MV-4-11 (cell line): ENCODE results near the gene PUM1.
"Not testable (repeated sequence)": the region's sequence is repeated elsewhere in the genome, so short reads cannot be mapped to it uniquely, and the experiment has no call there.

Experiments
- DNase-seq: peaks from one replicate; lab custom pipeline; 2025; lab: John Stamatoyannopoulos, UW

PUM1 gene, protein sequence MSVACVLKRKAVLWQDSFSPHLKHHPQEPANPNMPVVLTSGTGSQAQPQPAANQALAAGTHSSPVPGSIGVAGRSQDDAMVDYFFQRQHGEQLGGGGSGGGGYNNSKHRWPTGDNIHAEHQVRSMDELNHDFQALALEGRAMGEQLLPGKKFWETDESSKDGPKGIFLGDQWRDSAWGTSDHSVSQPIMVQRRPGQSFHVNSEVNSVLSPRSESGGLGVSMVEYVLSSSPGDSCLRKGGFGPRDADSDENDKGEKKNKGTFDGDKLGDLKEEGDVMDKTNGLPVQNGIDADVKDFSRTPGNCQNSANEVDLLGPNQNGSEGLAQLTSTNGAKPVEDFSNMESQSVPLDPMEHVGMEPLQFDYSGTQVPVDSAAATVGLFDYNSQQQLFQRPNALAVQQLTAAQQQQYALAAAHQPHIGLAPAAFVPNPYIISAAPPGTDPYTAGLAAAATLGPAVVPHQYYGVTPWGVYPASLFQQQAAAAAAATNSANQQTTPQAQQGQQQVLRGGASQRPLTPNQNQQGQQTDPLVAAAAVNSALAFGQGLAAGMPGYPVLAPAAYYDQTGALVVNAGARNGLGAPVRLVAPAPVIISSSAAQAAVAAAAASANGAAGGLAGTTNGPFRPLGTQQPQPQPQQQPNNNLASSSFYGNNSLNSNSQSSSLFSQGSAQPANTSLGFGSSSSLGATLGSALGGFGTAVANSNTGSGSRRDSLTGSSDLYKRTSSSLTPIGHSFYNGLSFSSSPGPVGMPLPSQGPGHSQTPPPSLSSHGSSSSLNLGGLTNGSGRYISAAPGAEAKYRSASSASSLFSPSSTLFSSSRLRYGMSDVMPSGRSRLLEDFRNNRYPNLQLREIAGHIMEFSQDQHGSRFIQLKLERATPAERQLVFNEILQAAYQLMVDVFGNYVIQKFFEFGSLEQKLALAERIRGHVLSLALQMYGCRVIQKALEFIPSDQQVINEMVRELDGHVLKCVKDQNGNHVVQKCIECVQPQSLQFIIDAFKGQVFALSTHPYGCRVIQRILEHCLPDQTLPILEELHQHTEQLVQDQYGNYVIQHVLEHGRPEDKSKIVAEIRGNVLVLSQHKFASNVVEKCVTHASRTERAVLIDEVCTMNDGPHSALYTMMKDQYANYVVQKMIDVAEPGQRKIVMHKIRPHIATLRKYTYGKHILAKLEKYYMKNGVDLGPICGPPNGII

DNA sequence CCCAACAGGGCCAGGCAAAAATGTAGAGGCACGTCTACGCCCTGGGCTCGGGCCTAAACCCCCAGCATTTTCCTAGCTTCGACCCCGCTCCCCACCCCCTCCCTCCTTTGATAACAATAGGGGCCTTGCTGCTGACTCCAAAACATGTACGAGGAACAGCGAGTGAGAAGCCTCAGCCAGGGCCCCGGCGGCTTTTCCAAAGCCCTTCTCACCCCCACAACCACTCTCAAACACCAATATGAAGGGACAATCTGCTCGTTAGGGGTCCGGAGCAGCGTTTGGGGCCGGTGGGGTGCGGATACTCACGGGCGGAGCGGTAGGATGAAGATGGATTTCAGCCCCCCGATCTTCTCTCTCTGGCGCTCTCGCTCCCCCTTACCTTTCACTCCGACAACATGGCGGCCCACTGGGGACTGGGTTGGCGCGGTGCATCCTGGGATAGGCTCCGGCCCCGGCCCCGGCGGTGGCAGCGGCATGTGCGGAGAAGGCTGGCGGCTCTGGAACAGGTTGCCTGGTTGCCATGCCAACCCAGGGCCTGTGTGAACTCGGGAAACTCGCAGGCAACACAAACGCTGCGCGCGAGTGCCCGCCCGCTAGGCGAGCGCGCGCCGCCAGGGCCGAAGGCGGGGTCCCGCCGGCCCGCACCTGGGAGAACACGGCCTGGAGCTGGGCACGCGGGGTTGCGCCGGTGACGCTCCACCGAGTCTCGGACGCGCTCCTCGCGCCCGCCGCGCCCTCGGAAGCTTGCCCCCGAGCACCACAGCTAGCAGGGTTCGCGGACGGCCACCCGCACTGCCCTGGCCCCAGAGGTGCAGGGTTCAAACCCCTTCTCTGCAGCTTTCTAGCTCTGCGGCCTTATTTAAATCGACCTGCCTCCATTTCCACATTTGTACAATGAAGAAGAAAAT, at the start of gene PUM1:
Gene PUM1, minus strand, starts transcription at position 408 of the 908 bp plus-strand sequence. CDS start 6,151 bp downstream, outside the sequence.
- DNase-seq, result peak; percentile 94

DNA sequence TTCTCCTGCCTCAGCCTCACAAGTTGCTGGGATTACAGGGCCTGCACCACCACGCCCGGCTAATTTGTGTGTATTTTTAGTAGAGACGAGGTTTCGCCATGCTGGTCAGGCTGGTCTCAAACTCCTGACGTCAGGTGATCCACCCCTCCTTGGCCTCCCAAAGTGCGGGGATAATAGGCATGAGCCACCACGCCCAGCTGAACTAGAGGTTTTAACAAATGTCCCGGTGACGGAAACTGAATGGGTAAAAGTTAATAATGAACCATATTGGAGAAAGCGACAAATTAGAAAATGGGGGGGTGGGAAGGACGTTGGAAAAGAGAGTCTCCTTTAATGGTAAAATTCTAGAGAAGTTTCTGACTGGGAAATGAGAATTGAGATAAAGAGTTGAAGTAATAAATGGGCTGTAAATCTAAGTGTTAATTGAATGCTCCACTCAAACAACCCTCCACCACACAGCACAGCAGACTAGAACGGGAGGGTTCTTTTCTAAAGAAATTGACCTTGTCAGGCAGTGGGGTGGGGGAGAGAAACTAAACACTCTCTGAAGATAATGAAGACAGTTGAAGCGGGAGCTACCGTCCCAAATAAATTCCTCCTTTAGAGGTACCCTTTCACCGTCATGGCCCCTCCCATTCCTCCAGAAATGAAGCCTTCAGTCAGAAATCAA, 46.9 kb upstream of the PUM1 start:
- no peak for DNase-seq

GRCh38 chr1:31111290-31111951, 45.9 kb upstream of the PUM1 start:
- peak; percentile 76 for DNase-seq

- DNase-seq, result no peak
Measured at GRCh38 chr1:31110846-31111245, 45.3 kb upstream of the PUM1 start.

DNA sequence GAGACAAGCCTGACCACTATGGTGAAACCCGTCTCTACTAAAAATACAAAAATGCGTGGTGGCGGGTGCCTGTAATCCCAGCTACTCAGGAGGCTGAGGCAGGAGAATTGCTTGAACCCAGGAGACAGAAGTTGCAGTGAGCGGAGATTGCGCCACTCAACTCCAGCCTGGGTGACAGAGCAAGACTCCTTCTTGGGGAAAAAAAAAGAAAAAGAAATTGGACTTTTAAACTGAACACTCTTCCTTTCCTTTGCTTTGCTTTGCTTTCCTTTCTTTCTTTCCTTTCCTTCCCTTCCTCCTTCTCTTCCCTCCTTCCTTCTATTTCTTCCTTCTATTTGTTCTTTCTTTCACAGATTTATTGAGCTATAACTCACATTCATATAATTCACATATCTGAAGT, 43.3 kb upstream of the PUM1 start:
- peak; percentile 60 for DNase-seq

GRCh38 chr1:31105646-31106045, 40.1 kb upstream of the PUM1 start:
- DNase-seq, result no peak

- peak; percentile 59 for DNase-seq
Measured at GRCh38 chr1:31102501-31102950, 37.0 kb upstream of the PUM1 start.

DNA sequence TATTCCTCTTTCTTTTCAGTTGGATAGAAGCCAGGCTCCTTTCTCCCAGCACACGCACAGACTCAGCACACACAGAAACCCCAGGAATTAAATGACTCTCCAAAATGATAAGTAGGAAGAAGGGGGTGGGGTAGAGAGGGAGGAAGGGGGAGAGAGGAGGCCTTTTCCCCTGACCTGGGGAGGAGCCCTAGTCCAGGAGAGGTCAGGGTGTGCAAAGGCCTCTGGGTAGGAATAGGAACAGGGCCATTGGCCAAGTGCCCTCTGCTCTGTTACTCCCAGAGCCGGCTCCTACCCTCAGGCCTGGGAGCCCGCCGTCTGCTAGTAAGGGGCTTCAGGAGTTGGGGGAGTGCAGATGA, 35.6 kb upstream of the PUM1 start:
- no peak for DNase-seq

GRCh38 chr1:31099293-31100032, 33.9 kb upstream of the PUM1 start:
- DNase-seq, result no peak

- DNase-seq, result no peak
Measured at GRCh38 chr1:31095985-31096384, 30.5 kb upstream of the PUM1 start.

DNA sequence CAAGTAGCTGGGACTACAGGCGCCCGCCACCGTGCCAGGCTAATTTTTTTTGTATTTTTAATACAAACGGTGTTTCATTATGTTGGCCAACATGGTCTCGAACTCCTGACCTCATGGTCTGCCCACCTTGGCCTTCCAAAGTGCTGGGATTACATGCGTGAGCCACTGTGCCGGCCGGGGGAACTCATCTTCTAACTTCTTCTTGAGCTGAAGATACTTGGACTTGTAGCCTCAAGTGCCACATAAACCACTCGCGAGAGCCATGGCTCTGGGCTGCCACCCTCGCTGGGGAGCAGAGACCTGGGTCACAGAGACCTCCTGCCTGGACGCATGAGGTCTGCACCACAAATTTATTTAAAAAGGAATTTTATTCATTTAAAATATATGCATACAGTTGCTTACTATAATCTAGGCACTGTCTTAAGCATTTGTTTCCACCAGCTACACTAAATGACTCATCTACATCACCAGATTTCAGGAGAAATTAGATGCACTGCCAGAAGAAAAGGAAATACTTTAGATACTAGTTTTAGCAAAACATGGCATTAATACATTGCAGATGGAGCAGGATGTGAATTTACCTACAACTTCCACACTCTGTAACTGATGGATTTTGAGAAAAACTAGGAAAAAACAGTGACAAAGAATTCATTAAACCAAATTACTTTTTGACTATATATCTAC, 29.9 kb upstream of the PUM1 start:
- DNase-seq, result no peak

GRCh38 chr1:31088081-31088480, 22.6 kb upstream of the PUM1 start:
- DNase-seq, result not testable (repeated sequence)

GRCh38 chr1:31084782-31085569, 19.5 kb upstream of the PUM1 start:
- DNase-seq, result no peak

- DNase-seq, result no peak
Measured at GRCh38 chr1:31082385-31082784, 16.9 kb upstream of the PUM1 start.

DNA sequence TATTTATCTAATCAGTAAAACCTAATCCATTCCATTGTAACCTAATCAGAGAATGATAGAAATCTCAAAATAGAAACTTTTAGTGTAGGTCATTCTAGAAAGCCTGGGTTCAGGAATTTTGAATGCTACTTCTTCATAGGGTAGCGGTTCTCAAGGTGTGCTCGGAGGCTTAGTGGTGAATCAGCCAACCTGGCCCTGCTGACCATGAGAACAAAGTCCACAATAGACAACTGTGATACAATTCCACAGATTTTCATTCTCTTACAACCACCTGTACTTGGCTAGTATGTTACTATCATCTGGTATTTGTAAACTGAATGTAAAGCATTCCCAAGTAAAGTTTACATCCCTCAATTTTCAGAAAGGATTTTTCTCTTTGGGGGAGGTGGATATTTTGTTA, 7.5 kb upstream of the PUM1 start:
- DNase-seq, result no peak

- no peak for DNase-seq
Measured at GRCh38 chr1:31072304-31072746, 6.8 kb upstream of the PUM1 start.

- DNase-seq, result no peak
Measured at GRCh38 chr1:31069392-31069791, 3.9 kb upstream of the PUM1 start.

DNA sequence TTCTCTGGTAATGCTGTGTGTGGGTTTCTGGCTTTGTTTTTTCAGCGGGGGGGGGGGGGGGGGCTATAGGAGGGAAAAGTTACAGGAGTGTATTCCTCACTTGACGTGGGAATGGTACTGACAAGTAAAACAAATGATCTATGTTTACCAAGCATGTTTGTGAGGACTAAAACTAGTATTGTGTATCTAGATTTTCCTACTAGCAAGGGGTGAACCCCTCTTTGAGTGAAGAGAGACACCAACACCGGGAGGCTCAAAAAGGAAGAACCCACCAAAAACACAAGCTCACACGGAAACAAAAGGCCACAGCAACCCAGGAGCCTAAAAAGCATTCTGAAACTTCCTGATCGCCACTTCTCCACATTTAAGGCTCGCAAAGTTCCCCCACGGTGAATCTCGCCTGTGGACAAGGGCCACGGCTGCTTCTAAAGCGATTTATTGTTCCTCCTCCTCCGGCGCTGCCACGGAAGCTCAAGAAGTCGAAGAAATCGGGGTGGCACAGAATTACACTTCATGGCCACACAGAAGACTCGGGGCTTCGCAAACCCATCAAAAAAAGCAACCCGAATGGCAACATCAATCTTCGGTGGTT, 703 bp downstream of the PUM1 start:
- DNase-seq, result peak; percentile 48
